ENCODE results near the gene MAGEC3.

MAGEC3 gene

GRCh38 chrX:141945426-141945825, 107.3 kb downstream of the MAGEC3 start:
- DNase-seq (ENCODE audit: low spot score): no peak

DNA sequence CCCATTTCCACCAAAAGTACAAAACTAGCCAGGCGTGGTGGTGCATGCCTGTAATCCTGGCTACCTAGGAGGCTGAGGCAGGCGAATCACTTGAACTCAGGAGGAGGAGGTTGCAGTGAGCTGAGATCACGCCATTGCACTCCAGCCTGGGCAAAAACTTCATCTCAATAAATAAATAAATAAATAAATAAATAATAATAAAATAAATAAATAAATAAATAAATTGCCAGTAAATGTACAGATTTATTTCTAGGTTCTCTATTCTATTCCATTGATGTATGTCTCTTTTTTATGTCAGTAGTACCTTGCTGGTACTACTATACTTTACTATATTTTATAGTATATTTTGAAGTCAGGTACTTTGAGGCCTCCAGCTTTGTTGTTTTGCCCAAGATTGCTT, 109.2 kb downstream of the MAGEC3 start:
- no peak for DNase-seq (ENCODE audit: low spot score)
